Panc1 (cell line): ENCODE results near the gene ASL. TPM values are rescaled to one million over a fixed set of nuclear protein-coding genes. Genes with fewer than 3 reads are reported as not detected.

Source experiments
- ATAC-seq: fragments of 200-7000 bp; cut with Tn5 transposase; 2 replicates; pipeline ENCODE4 v1.9.1; 2020; ENCODE audit warnings: mild to moderate bottlenecking, moderate library complexity
- BruUV-seq: library from RNA; stranded (reverse); fragments of 400-500 nt; replicated peaks from 2 replicates; lab custom pipeline; 2021; lab: Mats Ljungman, UMichigan
- CTCF ChIA-PET: fragments of 300-600 bp; sonication (Branson Sonifier 250); formaldehyde crosslinking; loops from one replicate; lab custom pipeline; 2022; ENCODE audit warnings: antibody characterized with exemption; lab: Charles Lee
- POLR2A ChIA-PET: fragments of 300-600 bp; sonication (Branson Sonifier 250); formaldehyde crosslinking; loops from one replicate; lab custom pipeline; 2022; ENCODE audit warnings: antibody characterized with exemption; lab: Charles Lee
- DNase-seq: peaks from one replicate; pipeline ENCODE4 v3.0.0-alpha.2; 2010; ENCODE audit warnings: low read depth, low spot score
- H3K27ac ChIP-seq: 2 replicates; pipeline ENCODE4 v1.5.1; 2011; ENCODE audit warnings: mild to moderate bottlenecking, low read length, inconsistent platforms
- H3K27me3 ChIP-seq: fragments of 200-500 bp; sonication (Bioruptor generic); 2 replicates; pipeline ENCODE4 v1.6.0; 2014; ENCODE audit warnings: low read length, inconsistent platforms; ENCODE audit not compliant: control insufficient read depth, insufficient read depth
- H3K36me3 ChIP-seq: fragments of 200-500 bp; sonication (Bioruptor generic); 2 replicates; pipeline ENCODE4 v1.5.1; 2014; ENCODE audit warnings: inconsistent platforms, mild to moderate bottlenecking, low read length, moderate library complexity; ENCODE audit not compliant: control insufficient read depth, insufficient read depth
- H3K4me1 ChIP-seq: 2 replicates; pipeline ENCODE4 v1.5.1; 2011; ENCODE audit warnings: inconsistent platforms, mild to moderate bottlenecking, low read length, moderate library complexity; ENCODE audit not compliant: control insufficient read depth, insufficient read depth
- H3K4me3 ChIP-seq, 2 experiments: 2 replicates each; pipeline ENCODE4 v1.5.1; 2011 to 2012; ENCODE audit warnings: low read depth in 2 of 2, low read length in 2 of 2, mild to moderate bottlenecking in 2 of 2, inconsistent platforms in 1 of 2, moderate library complexity in 1 of 2
- H3K9me3 ChIP-seq: fragments of 200-500 bp; sonication (Bioruptor generic); 2 replicates; pipeline ENCODE4 v1.5.1; 2014; ENCODE audit warnings: low read depth, mild to moderate bottlenecking, inconsistent platforms, low read length, moderate library complexity; ENCODE audit not compliant: control insufficient read depth, insufficient read depth
- POLR2AphosphoS5 ChIP-seq: IDR thresholded peaks from 2 replicates; pipeline ENCODE4 v1.6.1; 2012; ENCODE audit warnings: mild to moderate bottlenecking, low read depth, low read length, moderate library complexity
- SIN3A ChIP-seq: IDR thresholded peaks from 2 replicates; pipeline ENCODE4 v1.6.1; 2012; ENCODE audit warnings: low read depth, mild to moderate bottlenecking, low read length, moderate library complexity, borderline replicate concordance; ENCODE audit not compliant: insufficient read depth
- TCF7L2 ChIP-seq: IDR thresholded peaks from 2 replicates; pipeline ENCODE4 v1.6.1; 2011; ENCODE audit warnings: mild to moderate bottlenecking, low read depth, low read length, inconsistent platforms
- in situ Hi-C: cut with HindIII; loops from 2 replicates; pipeline ENCODE4 v1.10.0; 2016; ENCODE audit warnings: low sequenced_read_pairs, low pct_unique_long_range_greater_than_20kb
- intact Hi-C: fragments of 100-400 bp; cut with micrococcal nuclease; formaldehyde crosslinking; loops from one replicate; pipeline ENCODE4 v1.10.0; 2022; ENCODE audit not compliant: unreplicated experiment
- total RNA-seq: library from RNA; stranded (reverse); gene quantifications from one replicate; pipeline ENCODE4 v1.2.1, GENCODE V29; 2021; ENCODE audit not compliant: unreplicated experiment
- TF ChIP-seq, protein P1 (sequence below), 2 experiments: IDR thresholded peaks; 2 replicates each; pipeline ENCODE4 v1.6.1; 2011 to 2012; ENCODE audit warnings: low read depth in 2 of 2, control low read depth in 1 of 2, low read length in 1 of 2, mild to moderate bottlenecking in 1 of 2, moderate library complexity in 1 of 2; ENCODE audit not compliant: insufficient read depth in 1 of 2
- TF ChIP-seq, protein P2 (sequence below): fragments of 450-650 bp; IDR thresholded peaks from 2 replicates; pipeline ENCODE4 v1.5.1; 2017; ENCODE audit warnings: mild to moderate bottlenecking

ASL gene
- total RNA-seq, 1 experiment from 2014 or later: 34.3 TPM

DNA sequence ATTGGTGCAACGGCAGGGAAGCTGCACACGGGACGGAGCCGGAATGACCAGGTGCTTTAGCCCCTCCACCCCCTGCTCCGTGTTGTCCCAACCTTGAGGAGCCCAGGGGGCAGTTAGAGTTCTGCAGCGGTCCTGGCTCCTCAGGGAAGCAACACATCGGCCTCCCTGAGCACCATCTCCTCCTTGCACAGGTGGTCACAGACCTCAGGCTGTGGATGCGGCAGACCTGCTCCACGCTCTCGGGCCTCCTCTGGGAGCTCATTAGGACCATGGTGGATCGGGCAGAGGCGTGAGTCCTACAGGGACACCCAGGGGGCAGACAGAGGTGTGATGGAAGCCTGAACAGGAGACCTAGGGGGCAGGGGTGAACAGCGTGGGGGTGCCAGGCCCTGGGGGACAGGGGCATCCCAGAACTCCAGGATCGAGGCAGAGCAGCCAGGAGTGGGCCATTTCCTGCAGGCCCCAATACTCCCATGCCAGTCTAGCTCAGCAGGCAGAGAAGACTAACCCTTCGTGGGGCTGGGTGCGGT lies 7.3 kb downstream of the ASL start:
- no peaks in the 10 kb centered on the region for H3K27me3 ChIP-seq
- ChIA-PET CTCF (interaction anchor here (0.6 kb wide), 1 partner anchor 112 kb away, joined by 5 read pairs; no protein-coding TSS in a partner anchor), POLR2A (no interaction called here)
- H3K4me1 ChIP-seq: no peaks in the 10 kb centered on the region
- TF ChIP-seq TCF7L2: no peak
- TF ChIP-seq SIN3A: no peak
- TF ChIP-seq, protein P1, sequence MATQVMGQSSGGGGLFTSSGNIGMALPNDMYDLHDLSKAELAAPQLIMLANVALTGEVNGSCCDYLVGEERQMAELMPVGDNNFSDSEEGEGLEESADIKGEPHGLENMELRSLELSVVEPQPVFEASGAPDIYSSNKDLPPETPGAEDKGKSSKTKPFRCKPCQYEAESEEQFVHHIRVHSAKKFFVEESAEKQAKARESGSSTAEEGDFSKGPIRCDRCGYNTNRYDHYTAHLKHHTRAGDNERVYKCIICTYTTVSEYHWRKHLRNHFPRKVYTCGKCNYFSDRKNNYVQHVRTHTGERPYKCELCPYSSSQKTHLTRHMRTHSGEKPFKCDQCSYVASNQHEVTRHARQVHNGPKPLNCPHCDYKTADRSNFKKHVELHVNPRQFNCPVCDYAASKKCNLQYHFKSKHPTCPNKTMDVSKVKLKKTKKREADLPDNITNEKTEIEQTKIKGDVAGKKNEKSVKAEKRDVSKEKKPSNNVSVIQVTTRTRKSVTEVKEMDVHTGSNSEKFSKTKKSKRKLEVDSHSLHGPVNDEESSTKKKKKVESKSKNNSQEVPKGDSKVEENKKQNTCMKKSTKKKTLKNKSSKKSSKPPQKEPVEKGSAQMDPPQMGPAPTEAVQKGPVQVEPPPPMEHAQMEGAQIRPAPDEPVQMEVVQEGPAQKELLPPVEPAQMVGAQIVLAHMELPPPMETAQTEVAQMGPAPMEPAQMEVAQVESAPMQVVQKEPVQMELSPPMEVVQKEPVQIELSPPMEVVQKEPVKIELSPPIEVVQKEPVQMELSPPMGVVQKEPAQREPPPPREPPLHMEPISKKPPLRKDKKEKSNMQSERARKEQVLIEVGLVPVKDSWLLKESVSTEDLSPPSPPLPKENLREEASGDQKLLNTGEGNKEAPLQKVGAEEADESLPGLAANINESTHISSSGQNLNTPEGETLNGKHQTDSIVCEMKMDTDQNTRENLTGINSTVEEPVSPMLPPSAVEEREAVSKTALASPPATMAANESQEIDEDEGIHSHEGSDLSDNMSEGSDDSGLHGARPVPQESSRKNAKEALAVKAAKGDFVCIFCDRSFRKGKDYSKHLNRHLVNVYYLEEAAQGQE (IDR thresholded peaks at IDR 0.05; ENCODE audit: insufficient read depth in 1 of 2, low read depth in 2 of 2, low read length in 1 of 2): no peak
- no peak for TF ChIP-seq POLR2AphosphoS5
- TF ChIP-seq, protein P2, sequence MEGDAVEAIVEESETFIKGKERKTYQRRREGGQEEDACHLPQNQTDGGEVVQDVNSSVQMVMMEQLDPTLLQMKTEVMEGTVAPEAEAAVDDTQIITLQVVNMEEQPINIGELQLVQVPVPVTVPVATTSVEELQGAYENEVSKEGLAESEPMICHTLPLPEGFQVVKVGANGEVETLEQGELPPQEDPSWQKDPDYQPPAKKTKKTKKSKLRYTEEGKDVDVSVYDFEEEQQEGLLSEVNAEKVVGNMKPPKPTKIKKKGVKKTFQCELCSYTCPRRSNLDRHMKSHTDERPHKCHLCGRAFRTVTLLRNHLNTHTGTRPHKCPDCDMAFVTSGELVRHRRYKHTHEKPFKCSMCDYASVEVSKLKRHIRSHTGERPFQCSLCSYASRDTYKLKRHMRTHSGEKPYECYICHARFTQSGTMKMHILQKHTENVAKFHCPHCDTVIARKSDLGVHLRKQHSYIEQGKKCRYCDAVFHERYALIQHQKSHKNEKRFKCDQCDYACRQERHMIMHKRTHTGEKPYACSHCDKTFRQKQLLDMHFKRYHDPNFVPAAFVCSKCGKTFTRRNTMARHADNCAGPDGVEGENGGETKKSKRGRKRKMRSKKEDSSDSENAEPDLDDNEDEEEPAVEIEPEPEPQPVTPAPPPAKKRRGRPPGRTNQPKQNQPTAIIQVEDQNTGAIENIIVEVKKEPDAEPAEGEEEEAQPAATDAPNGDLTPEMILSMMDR: no peak
- H3K27ac ChIP-seq: no peak overlapping the region
- ATAC-seq: no peak
- no peak overlapping the region for H3K4me3 ChIP-seq
- no peaks in the 10 kb centered on the region for H3K36me3 ChIP-seq
- BruUV-seq: no TSS peak
- DNase-seq: no peak
- intact Hi-C loops: no loop called here
- in situ Hi-C loops: no loop called here
- H3K9me3 ChIP-seq: no peaks in the 10 kb centered on the region

DNA sequence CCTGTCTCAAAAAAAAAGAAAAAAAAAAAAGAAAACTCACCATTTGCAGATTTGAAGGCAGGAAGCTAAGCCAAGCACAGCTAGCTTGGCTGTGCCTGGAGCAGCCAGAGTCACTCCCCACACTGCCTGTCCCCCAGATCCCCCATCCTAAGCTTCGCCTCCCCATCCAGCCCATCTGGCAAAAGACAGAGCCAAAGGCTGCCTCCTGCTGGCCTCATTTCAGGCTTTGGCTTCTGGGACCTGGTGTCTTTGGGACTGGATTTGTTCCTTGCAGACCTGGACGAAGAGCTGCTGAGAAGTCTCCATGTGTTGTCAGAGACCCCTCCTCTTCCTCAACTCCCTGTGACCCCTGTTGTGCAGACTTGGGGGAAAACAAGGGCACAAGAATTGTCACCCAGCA lies 8.1 kb downstream of the ASL start:
- in situ Hi-C loops (no loop called here), intact Hi-C loops (no loop called here)
- no peak overlapping the region for H3K4me3 ChIP-seq
- H3K4me1 ChIP-seq: no peaks in the 10 kb centered on the region
- DNase-seq (no peak), ATAC-seq (no peak)
- CTCF ChIA-PET: interaction anchor here (0.6 to 0.7 kb wide), 3 partner anchors 12 to 113 kb away, joined by 4 to 12 read pairs (median 5); no protein-coding TSS in a partner anchor
- H3K9me3 ChIP-seq: no peaks in the 10 kb centered on the region
- POLR2A ChIA-PET: no interaction called here
- no TSS peak for BruUV-seq
- TF ChIP-seq TCF7L2: no peak
- no peak for TF ChIP-seq SIN3A
- TF ChIP-seq, protein P1 (IDR thresholded peaks at IDR 0.05; ENCODE audit: insufficient read depth in 1 of 2, low read depth in 2 of 2, low read length in 1 of 2): no peak
- no peak for TF ChIP-seq POLR2AphosphoS5
- TF ChIP-seq, protein P2: no peak
- H3K36me3 ChIP-seq: no peaks in the 10 kb centered on the region
- no peaks in the 10 kb centered on the region for H3K27me3 ChIP-seq
- H3K27ac ChIP-seq: no peak overlapping the region
